Activated CD4-positive, alpha-beta T cell treated with anti-CD3 and anti-CD28 coated beads, Interleukin-2, amount 50 U/mL, for 48 hours (primary cell): ENCODE measurements around the gene XYLT1.
A peak's percentile ranks its signal among the peaks of the same experiment; 100 is the strongest.
"Not testable (repeated sequence)": the region's sequence is repeated elsewhere in the genome, so short reads cannot be mapped to it uniquely, and the experiment has no call there.

ENCODE experiments used
- DNase-seq, 2 experiments: peaks; one replicate each; pipeline ENCODE4 v3.0.0-alpha.2; 2020

The XYLT1 gene

GRCh38 chr16:17331071-17331607 is 139.6 kb downstream of the XYLT1 start:
- no peak for DNase-seq

- DNase-seq, result no peak
Measured at GRCh38 chr16:17330044-17330443, 140.7 kb downstream of the XYLT1 start.

- DNase-seq, result no peak
Measured at GRCh38 chr16:17329391-17329790, 141.4 kb downstream of the XYLT1 start.

GRCh38 chr16:17328932-17329331 is 141.8 kb downstream of the XYLT1 start:
- DNase-seq, result no peak

- no peak for DNase-seq
Measured at GRCh38 chr16:17327664-17328335, 143.0 kb downstream of the XYLT1 start.

- DNase-seq, result no peak
Measured at GRCh38 chr16:17325476-17326143, 145.2 kb downstream of the XYLT1 start.

GRCh38 chr16:17324451-17324850 is 146.3 kb downstream of the XYLT1 start:
- no peak for DNase-seq

GRCh38 chr16:17323171-17323570 is 147.6 kb downstream of the XYLT1 start:
- no peak for DNase-seq

- no peak for DNase-seq
Measured at GRCh38 chr16:17321824-17322223, 148.9 kb downstream of the XYLT1 start.

GRCh38 chr16:17320009-17320408 is 150.8 kb downstream of the XYLT1 start:
- DNase-seq, result no peak

GRCh38 chr16:17318238-17318637 is 152.5 kb downstream of the XYLT1 start:
- no peak for DNase-seq

GRCh38 chr16:17316005-17316404 is 154.8 kb downstream of the XYLT1 start:
- DNase-seq, result no peak

- no peak for DNase-seq
Measured at GRCh38 chr16:17313793-17314547, 156.8 kb downstream of the XYLT1 start.

GRCh38 chr16:17313085-17313611 is 157.6 kb downstream of the XYLT1 start:
- DNase-seq, result no peak

GRCh38 chr16:17312094-17312710 is 158.6 kb downstream of the XYLT1 start:
- DNase-seq, result no peak

GRCh38 chr16:17311333-17312093 is 159.2 kb downstream of the XYLT1 start:
- no peak for DNase-seq

GRCh38 chr16:17309510-17309909 is 161.2 kb downstream of the XYLT1 start:
- DNase-seq, result no peak

GRCh38 chr16:17308186-17308585 is 162.6 kb downstream of the XYLT1 start:
- no peak for DNase-seq

GRCh38 chr16:17307504-17307903 is 163.3 kb downstream of the XYLT1 start:
- DNase-seq, result no peak

GRCh38 chr16:17306745-17307144 is 164.0 kb downstream of the XYLT1 start:
- DNase-seq, result no peak

GRCh38 chr16:17306211-17306610 is 164.5 kb downstream of the XYLT1 start:
- not testable (repeated sequence) for DNase-seq

GRCh38 chr16:17305694-17306093 is 165.1 kb downstream of the XYLT1 start:
- DNase-seq, result peak; percentile 46 to 67
